ENCODE results near the gene FRY.

FRY gene

DNA sequence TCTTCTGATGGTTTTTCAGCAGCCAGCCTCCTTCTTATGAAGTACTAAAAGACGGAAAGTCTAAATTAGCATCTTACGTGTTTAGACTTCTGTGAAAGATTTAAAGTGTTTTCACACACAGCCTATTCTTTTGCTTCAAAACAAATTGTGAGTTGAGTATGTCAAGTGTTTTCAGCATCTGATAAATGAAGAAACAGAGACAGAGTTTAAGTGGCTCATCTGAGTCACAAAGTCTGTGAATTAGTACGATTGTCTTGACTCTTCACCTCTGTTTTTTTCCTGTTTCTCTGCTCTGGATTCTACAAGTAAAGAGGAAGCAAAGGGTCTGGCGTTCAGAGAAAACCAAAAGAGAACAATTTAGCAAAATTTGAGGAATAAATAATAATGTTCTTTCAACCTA is 116.4 kb downstream of the FRY start:
- H3K27ac Mint-ChIP-seq: no peak overlapping the region
- H3K27me3 Mint-ChIP-seq: no peaks in the 10 kb centered on the region
- no peaks in the 10 kb centered on the region for H3K4me1 Mint-ChIP-seq
- no peak for DNase-seq
- CTCF ChIA-PET: no interaction called here
- H3K4me3 Mint-ChIP-seq: no peak overlapping the region
- no peaks in the 10 kb centered on the region for H3K36me3 Mint-ChIP-seq
- no peaks in the 10 kb centered on the region for H3K9me3 Mint-ChIP-seq

DNA sequence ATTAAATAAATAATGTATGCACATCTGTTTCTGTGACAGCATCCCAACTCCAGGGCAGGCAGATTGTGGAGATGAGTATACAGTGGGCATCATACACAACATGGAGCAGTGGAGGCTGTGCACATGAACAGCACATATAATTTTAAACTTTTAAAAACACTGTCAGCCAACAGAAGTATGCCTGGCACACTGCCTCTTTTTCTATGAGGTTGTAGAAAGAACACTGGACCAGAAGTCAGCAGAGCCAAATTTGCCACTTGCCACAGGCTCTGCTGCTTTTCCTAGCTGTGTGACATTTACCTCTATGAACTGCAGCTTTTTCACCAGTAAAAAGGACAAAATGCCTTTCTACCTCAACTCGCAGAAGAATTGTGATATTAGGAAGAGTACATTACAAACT is 118.7 kb downstream of the FRY start:
- Mint-ChIP-seq H3K36me3 (no peaks in the 10 kb centered on the region), H3K27ac (no peak overlapping the region)
- CTCF ChIA-PET: no interaction called here

DNA sequence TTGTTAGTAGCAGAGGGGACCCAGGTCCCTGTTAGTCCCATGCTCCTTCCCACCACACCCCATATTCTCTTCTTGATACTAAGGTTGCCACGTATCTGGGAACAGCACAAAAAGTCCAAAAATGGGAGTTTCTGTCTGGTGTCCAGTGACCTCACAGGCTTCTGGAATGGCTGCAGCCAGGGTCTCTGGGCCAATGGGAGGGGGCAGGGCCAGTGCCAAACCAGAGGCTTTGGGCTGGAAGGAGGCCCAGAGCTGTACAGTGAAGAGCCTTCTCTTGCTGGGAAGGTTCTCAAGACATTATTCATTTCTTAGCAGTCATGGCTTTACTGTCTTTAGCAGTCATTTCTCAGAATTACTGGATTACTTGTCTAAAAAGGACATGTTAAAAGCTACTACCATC is 119.2 kb downstream of the FRY start:
- no peak for DNase-seq
- Mint-ChIP-seq H3K27me3 (no peaks in the 10 kb centered on the region), H3K9me3 (no peaks in the 10 kb centered on the region), H3K4me3 (no peak overlapping the region), H3K36me3 (no peaks in the 10 kb centered on the region), H3K4me1 (no peaks in the 10 kb centered on the region), H3K27ac (no peak overlapping the region)
- CTCF ChIA-PET: no interaction called here

More for the DNA sequence above, 118.7 kb downstream of the FRY start:
- H3K27me3 Mint-ChIP-seq: no peaks in the 10 kb centered on the region
- no peak for DNase-seq
- H3K4me3 Mint-ChIP-seq: no peak overlapping the region
- no peaks in the 10 kb centered on the region for H3K9me3 Mint-ChIP-seq
- H3K4me1 Mint-ChIP-seq: no peaks in the 10 kb centered on the region

DNA sequence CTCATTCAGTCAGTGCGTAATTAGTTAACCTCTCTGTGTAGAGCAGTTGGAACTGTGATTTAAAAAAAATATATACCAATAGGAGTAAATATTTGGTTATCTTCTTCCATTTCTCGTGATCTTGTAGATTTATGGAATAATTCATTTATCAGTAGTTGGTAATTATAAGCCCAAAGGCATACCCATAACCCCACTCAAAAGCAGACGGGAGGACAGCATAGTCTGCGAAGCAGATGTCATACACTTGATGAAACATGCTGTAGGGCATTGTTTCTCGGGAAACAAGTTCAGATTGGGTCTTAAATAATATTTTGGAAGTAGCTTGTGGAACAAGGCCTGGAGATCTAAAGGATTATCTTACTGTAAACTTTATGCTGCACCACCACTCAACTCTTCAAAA is 119.7 kb downstream of the FRY start:
- Mint-ChIP-seq H3K36me3 (no peaks in the 10 kb centered on the region), H3K9me3 (no peaks in the 10 kb centered on the region), H3K4me3 (no peak overlapping the region), H3K27me3 (no peaks in the 10 kb centered on the region), H3K4me1 (no peaks in the 10 kb centered on the region), H3K27ac (no peak overlapping the region)
- CTCF ChIA-PET: no interaction called here
- DNase-seq: no peak

DNA sequence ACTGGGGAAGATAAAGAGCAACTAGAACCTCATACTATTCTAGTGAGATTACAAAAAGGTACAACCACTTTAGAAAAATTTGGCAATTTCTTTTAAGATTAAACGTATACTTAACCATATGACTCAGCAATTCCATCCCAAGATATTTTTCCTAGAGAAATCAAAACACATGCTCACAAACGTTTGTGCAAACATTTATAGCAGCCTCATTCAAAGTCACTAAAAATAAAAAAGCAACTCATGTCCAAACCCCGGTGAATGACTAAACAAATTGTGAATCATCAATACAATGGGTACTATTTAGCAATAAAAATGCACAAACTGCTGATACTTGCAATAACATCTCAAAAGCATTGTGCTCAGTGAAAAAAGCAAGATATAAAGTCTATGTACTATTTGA is 121.5 kb downstream of the FRY start:
- H3K36me3 Mint-ChIP-seq: no peaks in the 10 kb centered on the region
- DNase-seq: no peak
- H3K9me3 Mint-ChIP-seq: no peaks in the 10 kb centered on the region
- H3K27me3 Mint-ChIP-seq: no peaks in the 10 kb centered on the region
- no peak overlapping the region for H3K27ac Mint-ChIP-seq
- H3K4me1 Mint-ChIP-seq: no peaks in the 10 kb centered on the region
- H3K4me3 Mint-ChIP-seq: no peak overlapping the region
- CTCF ChIA-PET: no interaction called here

DNA sequence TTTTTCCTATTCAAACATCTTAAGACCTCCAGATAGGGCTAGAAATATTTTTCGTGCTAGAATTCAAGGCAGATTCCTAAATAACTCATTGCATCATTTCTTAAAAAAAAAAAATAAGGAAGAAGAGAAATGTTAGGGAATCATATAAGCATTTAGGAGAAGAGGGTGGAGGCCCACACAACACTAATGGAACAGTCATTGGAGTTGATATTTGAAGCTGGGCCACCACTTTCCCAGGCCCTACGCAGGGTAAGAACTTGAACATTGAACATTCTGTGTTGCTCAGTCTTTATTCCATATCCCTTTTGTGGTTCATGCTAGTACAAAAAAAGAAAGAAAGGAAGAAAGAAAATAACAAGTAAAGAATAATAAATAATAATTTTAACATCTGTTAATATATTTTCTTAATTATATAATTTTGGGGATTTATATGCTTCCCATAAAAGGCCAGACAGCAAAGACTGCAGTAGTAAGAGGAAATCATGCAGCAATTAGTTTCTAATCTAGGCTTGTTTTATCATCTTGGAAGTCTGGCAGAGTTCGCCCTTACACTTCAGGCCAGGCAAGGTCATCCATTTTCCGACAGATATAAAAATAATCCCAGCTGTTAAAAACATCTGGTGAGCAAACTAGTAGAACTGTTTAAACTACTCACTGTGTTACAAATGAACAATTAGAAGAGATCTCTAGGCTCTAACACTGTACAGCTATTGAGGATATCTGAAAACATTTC is 127.7 kb downstream of the FRY start:
- H3K36me3 Mint-ChIP-seq: no peaks in the 10 kb centered on the region
- no peaks in the 10 kb centered on the region for H3K4me1 Mint-ChIP-seq
- H3K27me3 Mint-ChIP-seq: no peaks in the 10 kb centered on the region
- no peak overlapping the region for H3K27ac Mint-ChIP-seq
- no peaks in the 10 kb centered on the region for H3K9me3 Mint-ChIP-seq
- CTCF ChIA-PET: no interaction called here
- H3K4me3 Mint-ChIP-seq: no peak overlapping the region
- DNase-seq: no peak

DNA sequence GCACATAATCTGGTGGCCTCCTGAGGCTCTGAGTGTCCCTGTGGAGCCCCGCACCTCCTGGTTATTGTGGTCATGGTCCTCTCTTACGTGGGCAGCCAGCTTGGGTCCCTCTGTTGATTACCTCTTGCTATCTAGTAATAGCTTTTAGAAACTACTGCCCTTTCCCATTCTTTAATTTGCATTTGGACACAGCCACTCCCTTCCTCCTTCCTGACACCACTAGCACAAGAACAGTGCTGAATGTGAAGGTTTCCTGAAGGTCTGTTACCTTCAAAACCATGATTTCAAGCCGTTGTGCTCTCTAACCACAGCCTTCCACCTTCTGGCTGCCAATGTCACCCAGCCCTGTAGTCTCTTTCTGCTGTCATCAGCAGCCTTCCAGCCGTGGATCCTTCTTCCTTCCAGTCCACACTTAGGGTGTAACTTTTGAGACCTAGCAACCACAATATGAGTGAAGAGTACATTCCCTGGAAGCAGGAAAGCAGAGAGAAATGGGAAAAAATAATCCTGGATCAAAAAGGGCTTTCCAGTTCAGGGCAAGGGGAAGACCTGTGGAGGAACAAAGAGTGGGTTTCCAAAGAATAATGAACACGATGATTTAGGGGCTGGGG is 130.9 kb downstream of the FRY start:
- H3K36me3 Mint-ChIP-seq: no peaks in the 10 kb centered on the region
- DNase-seq: no peak
- no peaks in the 10 kb centered on the region for H3K9me3 Mint-ChIP-seq
- H3K4me3 Mint-ChIP-seq: no peak overlapping the region
- no peaks in the 10 kb centered on the region for H3K27me3 Mint-ChIP-seq
- CTCF ChIA-PET: no interaction called here
- no peak overlapping the region for H3K27ac Mint-ChIP-seq
- no peaks in the 10 kb centered on the region for H3K4me1 Mint-ChIP-seq

DNA sequence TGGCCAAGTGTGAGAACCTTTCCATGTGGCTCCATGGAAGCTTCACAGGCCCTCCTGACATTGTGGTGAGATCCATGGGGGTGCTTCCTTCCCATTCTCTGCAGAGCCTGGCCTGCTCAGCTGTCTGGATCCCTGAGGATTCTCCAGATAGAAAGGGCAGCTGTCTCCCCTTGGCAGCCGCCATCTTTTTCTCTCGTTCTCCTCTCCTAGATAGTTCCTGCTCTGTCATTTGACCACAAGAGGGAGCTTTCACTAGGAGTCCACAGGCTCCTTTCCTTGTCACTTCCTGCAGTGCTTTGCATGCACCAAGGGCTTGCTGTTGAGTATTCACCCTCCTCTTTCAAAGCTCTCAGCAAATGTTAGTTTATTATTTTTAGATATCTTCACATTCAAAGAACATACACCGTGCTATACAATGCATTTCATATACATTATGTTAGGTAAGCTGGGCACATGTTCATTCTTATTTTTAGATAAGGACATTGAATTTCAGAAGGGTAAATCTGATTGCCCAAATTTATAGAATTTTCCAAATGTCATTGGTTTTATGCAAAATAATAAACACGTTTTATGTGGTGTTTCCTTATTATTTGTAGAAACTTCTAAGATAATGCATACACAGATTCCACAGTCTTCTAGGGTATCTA is 133.2 kb downstream of the FRY start:
- Mint-ChIP-seq H3K27me3 (no peaks in the 10 kb centered on the region), H3K9me3 (no peaks in the 10 kb centered on the region), H3K4me1 (no peaks in the 10 kb centered on the region), H3K36me3 (no peaks in the 10 kb centered on the region), H3K4me3 (no peak overlapping the region), H3K27ac (no peak overlapping the region)
- CTCF ChIA-PET: interaction anchor here (1.0 to 2.2 kb wide), 4 partner anchors 10 to 255 kb away, joined by 3 to 12 read pairs (median 6); no protein-coding TSS in a partner anchor
- peak; percentile 22 for DNase-seq

DNA sequence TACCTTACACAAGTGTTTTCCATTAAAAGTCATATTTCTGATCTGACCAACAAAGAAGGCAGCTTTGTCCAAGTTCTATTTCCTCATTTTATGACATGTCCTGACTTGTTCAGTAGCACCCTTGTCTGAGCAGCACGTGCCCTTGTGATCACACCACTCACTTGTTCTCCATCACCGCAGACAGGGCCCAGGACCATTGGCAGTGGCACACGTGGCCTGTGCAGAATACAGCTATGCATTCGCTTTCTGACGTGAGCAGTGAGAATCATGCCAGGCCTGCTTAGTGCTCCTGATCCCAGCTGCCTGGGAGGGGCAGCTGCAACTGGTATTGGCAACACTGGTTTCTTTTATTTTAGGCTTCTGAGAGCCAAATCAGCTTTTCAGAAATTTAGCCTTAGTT is 134.2 kb downstream of the FRY start:
- CTCF ChIA-PET: interaction anchor here (0.9 to 2.2 kb wide), 4 partner anchors 11 to 256 kb away, joined by 4 to 12 read pairs (median 6); no protein-coding TSS in a partner anchor

DNA sequence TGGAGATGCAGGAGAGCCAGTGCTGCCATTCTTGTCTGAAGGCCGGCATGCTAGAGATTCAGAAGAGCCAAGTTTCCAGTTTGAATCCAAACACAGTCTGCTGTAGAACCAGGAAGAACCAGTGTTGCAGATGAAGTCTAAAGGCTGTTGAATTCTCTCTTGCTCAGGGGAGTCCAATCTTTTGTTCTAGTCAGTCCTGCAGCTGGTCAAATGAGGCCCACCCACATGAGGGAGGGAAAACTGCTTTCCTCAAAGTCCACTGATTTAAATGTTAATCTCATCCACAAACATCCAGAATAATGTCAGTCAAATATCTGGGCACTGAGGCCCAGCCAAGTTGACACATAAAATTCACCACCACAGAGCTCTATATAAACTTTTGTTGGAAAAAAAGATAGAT is 136.6 kb downstream of the FRY start:
- Mint-ChIP-seq H3K36me3 (no peaks in the 10 kb centered on the region), H3K27me3 (no peaks in the 10 kb centered on the region), H3K9me3 (no peaks in the 10 kb centered on the region), H3K4me1 (no peaks in the 10 kb centered on the region), H3K27ac (no peak overlapping the region), H3K4me3 (no peak overlapping the region)
- CTCF ChIA-PET: interaction anchor here (1.0 kb wide), 1 partner anchor 258 kb away, joined by 4 read pairs; no protein-coding TSS in a partner anchor
- no peak for DNase-seq

More for the DNA sequence above, 134.2 kb downstream of the FRY start:
- Mint-ChIP-seq H3K4me1 (no peaks in the 10 kb centered on the region), H3K36me3 (no peaks in the 10 kb centered on the region), H3K27me3 (no peaks in the 10 kb centered on the region), H3K27ac (no peak overlapping the region), H3K9me3 (no peaks in the 10 kb centered on the region), H3K4me3 (no peak overlapping the region)
- no peak for DNase-seq

DNA sequence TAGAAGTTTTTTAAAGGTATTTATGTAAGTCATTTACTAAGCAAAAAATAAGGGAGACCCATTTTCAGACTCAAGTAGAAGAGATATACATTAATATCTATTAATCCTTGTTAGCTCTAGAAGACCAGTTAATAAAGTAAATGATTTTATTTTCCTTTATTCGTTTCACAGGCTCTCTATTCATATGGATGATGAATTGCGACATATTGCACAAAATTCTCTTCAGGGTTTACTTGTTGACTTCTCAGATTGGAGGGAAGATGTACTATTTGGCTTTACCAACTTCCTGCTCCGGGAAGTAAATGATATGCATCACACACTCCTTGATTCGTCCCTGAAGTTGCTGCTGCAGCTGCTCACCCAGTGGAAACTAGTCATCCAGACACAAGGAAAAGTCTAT is 139.3 kb downstream of the FRY start:
- H3K9me3 Mint-ChIP-seq: no peaks in the 10 kb centered on the region
- CTCF ChIA-PET: no interaction called here
- no peaks in the 10 kb centered on the region for H3K27me3 Mint-ChIP-seq
- H3K27ac Mint-ChIP-seq: no peak overlapping the region
- no peaks in the 10 kb centered on the region for H3K36me3 Mint-ChIP-seq
- DNase-seq: no peak
- H3K4me1 Mint-ChIP-seq: no peaks in the 10 kb centered on the region
- H3K4me3 Mint-ChIP-seq: no peak overlapping the region

DNA sequence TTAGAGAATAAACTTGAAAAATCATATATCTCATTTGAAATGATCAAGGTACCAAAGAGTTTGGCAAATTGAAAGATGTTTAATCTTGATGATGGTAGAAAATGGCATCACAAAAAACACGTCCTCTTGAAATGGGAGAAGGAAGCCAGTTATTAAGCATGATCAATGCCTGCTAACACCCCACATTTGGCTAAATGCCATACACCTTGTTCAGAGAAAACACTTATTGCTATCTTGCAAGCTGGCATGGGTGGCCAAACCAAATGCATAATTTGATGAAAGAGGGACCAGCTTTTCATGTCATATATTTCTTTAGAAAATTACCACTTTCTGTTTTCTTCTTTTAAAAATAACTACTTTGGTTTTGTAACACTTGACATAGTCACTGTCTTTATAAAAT is 142.3 kb downstream of the FRY start:
- Mint-ChIP-seq H3K27ac (no peak overlapping the region), H3K4me3 (no peak overlapping the region), H3K9me3 (no peaks in the 10 kb centered on the region), H3K27me3 (no peaks in the 10 kb centered on the region), H3K4me1 (no peaks in the 10 kb centered on the region), H3K36me3 (no peaks in the 10 kb centered on the region)
- no peak for DNase-seq
- CTCF ChIA-PET: no interaction called here

DNA sequence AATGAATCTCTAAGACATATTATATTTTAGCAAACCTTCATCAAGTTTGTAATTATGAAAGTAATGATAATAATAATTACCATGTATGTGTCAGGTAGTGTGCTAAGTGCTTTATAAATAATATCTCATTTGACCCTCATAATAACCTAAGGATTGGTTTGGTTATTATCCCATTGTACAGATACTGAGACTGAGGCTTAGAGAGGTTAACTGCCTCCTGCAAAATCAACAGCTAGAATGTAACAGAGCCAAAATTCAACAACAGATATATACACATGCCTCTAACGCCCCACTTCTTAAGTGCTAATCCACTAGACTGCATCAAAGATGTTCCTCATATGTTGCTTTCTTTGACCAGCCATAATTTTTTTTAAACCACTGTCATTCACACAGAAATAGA is 142.8 kb downstream of the FRY start:
- no peak overlapping the region for H3K4me3 Mint-ChIP-seq
- H3K27ac Mint-ChIP-seq: no peak overlapping the region
- no peaks in the 10 kb centered on the region for H3K9me3 Mint-ChIP-seq
- no peaks in the 10 kb centered on the region for H3K36me3 Mint-ChIP-seq
- DNase-seq: no peak
- no peaks in the 10 kb centered on the region for H3K27me3 Mint-ChIP-seq
- CTCF ChIA-PET: no interaction called here
- no peaks in the 10 kb centered on the region for H3K4me1 Mint-ChIP-seq

DNA sequence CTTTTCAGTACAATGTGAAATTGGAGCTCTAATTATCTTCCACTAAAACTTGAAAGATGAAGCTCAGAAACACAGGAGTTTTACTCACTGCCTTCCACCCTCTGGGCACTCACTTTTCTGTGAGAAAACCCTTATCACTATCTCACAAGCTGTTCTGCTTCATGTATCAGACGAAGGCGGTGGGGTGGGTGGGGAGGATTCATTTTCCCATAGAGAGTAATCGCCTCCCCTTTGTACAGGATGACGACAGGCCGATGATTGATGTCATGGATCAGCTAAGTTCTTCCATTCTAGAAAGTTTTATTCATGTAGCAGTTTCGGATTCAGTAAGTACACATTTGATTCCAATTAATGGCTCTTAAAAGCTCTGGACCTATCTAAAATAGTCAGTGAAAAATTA is 143.7 kb downstream of the FRY start:
- Mint-ChIP-seq H3K4me3 (no peak overlapping the region), H3K9me3 (no peaks in the 10 kb centered on the region), H3K36me3 (no peaks in the 10 kb centered on the region), H3K4me1 (no peaks in the 10 kb centered on the region), H3K27ac (no peak overlapping the region), H3K27me3 (no peaks in the 10 kb centered on the region)
- no peak for DNase-seq
- CTCF ChIA-PET: interaction anchor here (0.6 to 1.1 kb wide), 2 partner anchors 11 to 271 kb away, joined by 3 read pairs; no protein-coding TSS in a partner anchor

DNA sequence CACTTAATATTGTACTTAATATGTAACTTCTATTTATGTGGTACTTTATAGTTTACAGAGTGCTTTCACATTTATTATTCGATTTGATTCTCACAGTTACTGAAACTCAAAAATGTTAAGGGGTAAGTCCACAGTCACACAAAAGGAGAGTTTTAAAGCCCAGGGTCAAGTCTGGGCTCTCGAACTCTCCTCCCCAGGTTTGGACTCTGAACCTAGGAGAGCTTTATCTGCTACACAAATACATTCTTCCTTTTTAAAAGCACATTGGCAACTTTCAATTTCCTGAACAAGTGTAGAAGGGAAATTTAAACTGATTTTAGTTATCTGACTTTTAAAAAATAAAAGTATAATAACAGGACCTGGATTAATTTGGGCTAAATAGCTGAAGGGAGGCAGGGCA is 144.4 kb downstream of the FRY start:
- CTCF ChIA-PET: interaction anchor here (1.1 to 1.8 kb wide), 2 partner anchors 10 to 11 kb away, joined by 3 to 5 read pairs; no protein-coding TSS in a partner anchor
- Mint-ChIP-seq H3K4me1 (no peaks in the 10 kb centered on the region), H3K4me3 (no peak overlapping the region), H3K36me3 (no peaks in the 10 kb centered on the region), H3K27ac (no peak overlapping the region), H3K9me3 (no peaks in the 10 kb centered on the region), H3K27me3 (no peaks in the 10 kb centered on the region)
- DNase-seq: no peak

Data from activated naive CD4-positive, alpha-beta T cell treated with anti-CD3 and anti-CD28 coated beads, Interleukin-2, amount 10 ng/mL, durations not matched to agents 7 days and 5 days (primary cell).